ENCODE measurements around the gene LGALS13. TPM values are rescaled to one million over a fixed set of nuclear protein-coding genes. Genes with fewer than 3 reads are reported as not detected.

The LGALS13 gene
- polyA plus RNA-seq, 1 experiment, result not detected

GRCh38 chr19:39592381-39592780 is 9.9 kb upstream of the LGALS13 start:
- CTCF ChIA-PET, result no interaction called here
- no peak overlapping the region for H3K27ac ChIP-seq (ENCODE audit: low read depth, low read length)

GRCh38 chr19:39595950-39596349 is 6.4 kb upstream of the LGALS13 start:
- Histone ChIP-seq H3K27ac (ENCODE audit: low read depth, low read length) (no peak overlapping the region), H3K9me3 (ENCODE audit: control insufficient read depth, insufficient read depth, low read length) (no peaks in the 10 kb centered on the region), H3K27me3 (ENCODE audit: control insufficient read depth, insufficient read depth, low read length) (no peaks in the 10 kb centered on the region), H3K4me3 (ENCODE audit: low read depth, low read length) (no peak overlapping the region)
- ChIA-PET CTCF (no interaction called here), POLR2A (no interaction called here)
- TF ChIP-seq CTCF (IDR thresholded peaks at IDR 0.05; ENCODE audit: low read depth, low read length), result no peak
- DNase-seq (ENCODE audit: low read depth, low spot score), result no peak

More at GRCh38 chr19:39592381-39592780, 9.9 kb upstream of the LGALS13 start:
- POLR2A ChIA-PET, result no interaction called here
- no peak for TF ChIP-seq CTCF (IDR thresholded peaks at IDR 0.05; ENCODE audit: low read depth, low read length)
- no peak for DNase-seq (ENCODE audit: low read depth, low spot score)
- Histone ChIP-seq H3K27me3 (ENCODE audit: control insufficient read depth, insufficient read depth, low read length) (no peaks in the 10 kb centered on the region), H3K4me3 (ENCODE audit: low read depth, low read length) (no peak overlapping the region), H3K9me3 (ENCODE audit: control insufficient read depth, insufficient read depth, low read length) (no peaks in the 10 kb centered on the region)

GRCh38 chr19:39596911-39597310 is 5.4 kb upstream of the LGALS13 start:
- DNase-seq (ENCODE audit: low read depth, low spot score), result no peak
- Histone ChIP-seq H3K27me3 (ENCODE audit: control insufficient read depth, insufficient read depth, low read length) (no peaks in the 10 kb centered on the region), H3K4me3 (ENCODE audit: low read depth, low read length) (no peak overlapping the region), H3K9me3 (ENCODE audit: control insufficient read depth, insufficient read depth, low read length) (no peaks in the 10 kb centered on the region), H3K27ac (ENCODE audit: low read depth, low read length) (no peak overlapping the region)
- POLR2A ChIA-PET, result no interaction called here
- TF ChIP-seq CTCF (IDR thresholded peaks at IDR 0.05; ENCODE audit: low read depth, low read length), result no peak
- CTCF ChIA-PET, result no interaction called here

- Histone ChIP-seq H3K27me3 (ENCODE audit: control insufficient read depth, insufficient read depth, low read length) (no peaks in the 10 kb centered on the region), H3K4me3 (ENCODE audit: low read depth, low read length) (no peak overlapping the region), H3K9me3 (ENCODE audit: control insufficient read depth, insufficient read depth, low read length) (no peaks in the 10 kb centered on the region), H3K27ac (ENCODE audit: low read depth, low read length) (no peak overlapping the region)
- DNase-seq (ENCODE audit: low read depth, low spot score), result no peak
- CTCF ChIA-PET, result no interaction called here
- POLR2A ChIA-PET, result no interaction called here
- no peak for TF ChIP-seq CTCF (IDR thresholded peaks at IDR 0.05; ENCODE audit: low read depth, low read length)
Observed at GRCh38 chr19:39599116-39599515, 3.2 kb upstream of the LGALS13 start.

GRCh38 chr19:39603825-39604224 is 1.5 kb downstream of the LGALS13 start:
- no peak overlapping the region for H3K4me3 ChIP-seq (ENCODE audit: low read depth, low read length)
- no peak overlapping the region for H3K27ac ChIP-seq (ENCODE audit: low read depth, low read length)
- no peaks in the 10 kb centered on the region for H3K9me3 ChIP-seq (ENCODE audit: control insufficient read depth, insufficient read depth, low read length)
- H3K27me3 ChIP-seq (ENCODE audit: control insufficient read depth, insufficient read depth, low read length), result no peaks in the 10 kb centered on the region
- no peak for DNase-seq (ENCODE audit: low read depth, low spot score)
- ChIA-PET CTCF (no interaction called here), POLR2A (no interaction called here)
- no peak for TF ChIP-seq CTCF (IDR thresholded peaks at IDR 0.05; ENCODE audit: low read depth, low read length)

All from AG04450 (cell line).